COLO668 (cell line): ENCODE measurements around the gene MGAT4B.
"Not testable (repeated sequence)": the region's sequence is repeated elsewhere in the genome, so short reads cannot be mapped to it uniquely, and the experiment has no call there.

Source experiments
- DNase-seq: peaks from one replicate; lab custom pipeline; 2025; ENCODE audit not compliant: unreplicated experiment; lab: John Stamatoyannopoulos, UW

Gene MGAT4B

GRCh38 chr5:179806250-179807048 lies at the start of gene MGAT4B:
Gene MGAT4B (minus strand): TSS chr5:179806866. CDS start chr5:179806583, 283 bp downstream.
- DNase-seq: peak; percentile 83

DNA sequence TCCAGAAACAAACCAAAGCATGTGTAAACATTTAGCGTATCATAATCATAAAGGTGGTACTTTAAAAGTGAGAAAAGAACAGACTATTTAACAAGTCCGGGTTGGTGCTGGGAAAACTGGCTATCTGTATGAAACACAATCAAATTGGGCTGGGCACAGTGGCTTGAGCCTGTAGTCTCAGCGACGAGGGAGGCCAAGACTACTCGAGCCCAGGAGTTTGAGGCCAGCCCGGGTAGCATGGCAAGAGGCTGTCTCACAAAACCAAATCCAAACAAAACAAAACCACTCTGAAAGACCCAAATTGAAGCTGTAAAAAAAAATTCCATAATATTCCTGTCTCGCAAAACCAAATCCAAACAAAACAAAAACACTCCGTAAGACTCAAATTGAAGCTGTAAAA lies 47.7 kb upstream of the MGAT4B start:
- DNase-seq: no peak

DNA sequence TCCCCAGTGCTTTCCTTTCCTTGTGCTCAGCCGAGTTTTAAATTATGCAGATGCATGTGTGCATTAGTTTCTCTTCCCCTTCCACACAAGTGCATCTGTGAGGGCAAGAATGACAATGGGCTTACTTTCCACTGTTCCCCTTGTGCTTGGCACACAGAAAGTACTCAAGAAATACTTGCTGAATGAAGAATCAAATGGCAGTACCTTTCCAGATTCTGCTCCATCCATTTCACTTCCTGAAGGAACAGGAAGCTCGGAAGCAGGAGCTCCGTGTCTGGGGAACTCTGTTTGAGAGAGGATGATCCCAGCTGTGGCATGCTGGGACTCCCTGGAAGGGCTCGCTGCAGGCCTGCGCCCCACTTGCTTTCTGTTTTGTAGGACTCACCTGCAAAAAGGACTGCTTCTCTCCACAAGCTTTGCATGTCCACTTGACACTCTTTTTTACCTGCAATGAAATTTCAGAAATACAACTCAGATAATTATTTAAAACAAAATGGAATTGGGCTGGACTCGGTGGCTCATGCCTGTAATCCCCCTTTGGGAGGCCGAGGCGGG lies 46.4 kb upstream of the MGAT4B start:
- no peak for DNase-seq

GRCh38 chr5:179841621-179842020 lies 35.0 kb upstream of the MGAT4B start:
- no peak for DNase-seq

- no peak for DNase-seq
These were observed 34.1 kb upstream of the MGAT4B start for GRCh38 chr5:179840766-179841165.

- DNase-seq: no peak
These were observed 33.7 kb upstream of the MGAT4B start for GRCh38 chr5:179840321-179840720.

GRCh38 chr5:179839328-179840256 lies 32.9 kb upstream of the MGAT4B start:
- DNase-seq: no peak

DNA sequence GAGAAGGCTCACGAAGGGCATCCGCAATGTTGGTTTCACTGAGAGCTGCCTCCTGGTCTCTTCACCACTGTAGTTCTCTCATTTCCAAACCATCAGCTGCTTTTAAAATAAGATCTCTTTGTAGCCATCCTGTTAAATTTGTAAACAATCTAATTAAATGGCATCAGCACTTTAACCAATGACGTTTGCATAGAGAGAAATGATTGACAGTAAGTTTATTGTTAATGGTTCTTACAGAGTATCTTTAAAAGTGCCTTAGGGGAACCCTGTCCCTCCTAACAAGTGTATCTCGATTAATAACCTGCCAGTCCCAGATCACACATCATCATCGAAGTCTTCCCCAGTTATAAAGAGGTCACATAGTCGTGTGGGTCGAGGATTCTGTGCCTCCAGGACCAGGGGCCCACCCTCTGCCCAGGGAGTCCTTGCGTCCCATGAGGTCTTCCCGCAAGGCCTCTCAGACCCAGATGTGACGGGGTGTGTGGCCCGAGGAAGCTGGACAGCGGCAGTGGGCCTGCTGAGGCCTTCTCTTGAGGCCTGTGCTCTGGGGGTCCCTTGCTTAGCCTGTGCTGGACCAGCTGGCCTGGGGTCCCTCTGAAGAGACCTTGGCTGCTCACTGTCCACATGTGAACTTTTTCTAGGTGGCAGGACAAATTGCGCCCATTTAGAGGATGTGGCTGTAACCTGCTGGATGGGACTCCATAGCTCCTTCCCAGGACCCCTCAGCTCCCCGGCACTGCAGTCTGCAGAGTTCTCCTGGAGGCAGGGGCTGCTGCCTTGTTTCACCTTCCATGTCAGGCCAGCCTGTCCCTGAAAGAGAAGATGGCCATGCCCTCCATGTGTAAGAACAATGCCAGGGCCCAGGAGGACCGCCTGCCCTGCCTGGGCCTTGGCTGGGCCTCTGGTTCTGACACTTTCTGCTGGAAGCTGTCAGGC lies 30.7 kb upstream of the MGAT4B start:
- no peak for DNase-seq

GRCh38 chr5:179836225-179837019 lies 29.8 kb upstream of the MGAT4B start:
- DNase-seq: no peak

- DNase-seq: not testable (repeated sequence)
These were observed 28.2 kb upstream of the MGAT4B start for GRCh38 chr5:179834871-179835270.

GRCh38 chr5:179834120-179834519 lies 27.5 kb upstream of the MGAT4B start:
- no peak for DNase-seq

DNA sequence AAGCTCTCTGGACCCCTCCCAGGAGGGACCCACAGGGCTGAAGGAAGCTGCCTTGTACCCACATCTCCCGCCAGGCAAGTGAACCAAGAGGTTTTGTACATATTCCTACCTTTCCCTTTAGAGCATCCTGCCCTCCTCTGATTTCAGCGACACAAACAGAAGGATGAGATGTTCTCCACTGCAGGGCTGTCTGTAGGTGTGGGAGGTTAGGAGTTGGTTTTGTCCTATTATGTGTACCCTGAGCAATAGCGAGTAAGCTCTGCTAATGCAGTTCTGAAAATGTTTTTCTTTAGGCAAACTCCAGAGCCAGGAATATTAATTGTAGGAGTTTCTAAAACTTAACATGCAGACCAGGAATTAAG lies 27.0 kb upstream of the MGAT4B start:
- no peak for DNase-seq

GRCh38 chr5:179833056-179833708 lies 26.5 kb upstream of the MGAT4B start:
- DNase-seq: no peak

GRCh38 chr5:179832039-179832745 lies 25.5 kb upstream of the MGAT4B start:
- DNase-seq: no peak

- DNase-seq: no peak
These were observed 24.3 kb upstream of the MGAT4B start for GRCh38 chr5:179830818-179831468.

GRCh38 chr5:179829732-179830435 lies 23.2 kb upstream of the MGAT4B start:
- DNase-seq: no peak

DNA sequence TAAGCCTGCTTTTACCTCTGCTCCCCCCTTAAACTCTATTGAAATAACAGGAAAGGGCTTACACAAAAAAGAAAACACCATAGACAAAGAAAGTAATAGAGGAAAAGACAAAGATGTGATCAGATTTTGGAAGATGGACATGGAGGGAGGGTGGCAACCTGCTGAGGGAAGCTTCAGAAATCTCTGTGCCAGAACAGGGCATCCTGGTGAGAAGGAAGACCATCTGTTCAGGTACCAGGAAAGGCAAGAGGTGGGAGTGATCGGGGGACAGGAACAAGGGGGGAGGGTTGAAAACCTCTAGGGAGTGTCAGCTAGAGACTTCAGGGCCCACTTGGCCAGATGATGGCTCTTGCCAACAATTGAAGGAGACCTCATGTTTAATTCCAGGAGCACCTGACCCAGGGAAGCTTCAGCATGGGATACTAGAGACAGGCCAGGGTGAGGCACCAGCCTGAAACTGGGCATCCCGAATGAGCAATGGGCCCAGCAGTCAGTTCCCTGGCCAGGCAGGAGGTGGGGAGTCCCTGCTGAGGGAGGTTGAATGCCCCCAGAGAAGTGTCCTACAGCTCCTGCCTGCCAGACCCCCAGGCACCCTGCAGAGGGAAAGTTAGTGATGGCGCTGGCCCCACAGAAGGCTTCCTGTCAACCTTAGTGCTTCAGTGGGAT lies 22.2 kb upstream of the MGAT4B start:
- no peak for DNase-seq
